Uterus (tissue), 4 donors: ENCODE results near the gene TICRR. TPM values are rescaled to one million over a fixed set of nuclear protein-coding genes. Genes with fewer than 3 reads are reported as not detected.

Experiments
- DNase-seq, 2 donors: peaks; one replicate each; pipeline ENCODE4 v3.0.0-alpha.2; 2019 to 2020
- H3K27ac ChIP-seq, 2 donors: fragments of 200-600 bp; sonication (generic); 1 replicate in 1 of 2; 2 replicates in 1 of 2; pipeline ENCODE4 v1.5.1; 2016 to 2018
- H3K27me3 ChIP-seq, 2 donors: fragments of 200-600 bp; sonication (generic); one replicate each; pipeline ENCODE4 v1.5.1; 2018 to 2019; ENCODE audit warnings: control low read depth in 1 of 2
- H3K36me3 ChIP-seq, 2 donors: fragments of 200-600 bp; sonication (generic); one replicate each; pipeline ENCODE4 v1.5.1; 2019; ENCODE audit warnings: control low read depth in 1 of 2
- H3K4me1 ChIP-seq, 2 donors: fragments of 200-600 bp; sonication (generic); one replicate each; pipeline ENCODE4 v1.5.1; 2018 to 2019; ENCODE audit warnings: control low read depth in 1 of 2
- H3K4me3 ChIP-seq, 2 donors: fragments of 200-600 bp; sonication (generic); 1 replicate in 1 of 2; 2 replicates in 1 of 2; pipeline ENCODE4 v1.5.1; 2018 to 2019; ENCODE audit warnings: mild to moderate bottlenecking in 1 of 2
- H3K9me3 ChIP-seq, 2 donors: fragments of 200-600 bp; sonication (generic); one replicate each; pipeline ENCODE4 v1.5.1; 2019; ENCODE audit warnings: control low read depth in 1 of 2
- CTCF ChIP-seq, 4 experiments: fragments of 200-600 bp in 2 of 4; fragments of 450-650 bp in 2 of 4; sonication (generic) in 2 of 4; IDR thresholded peaks; one replicate each; pipeline ENCODE4 v1.5.1; 2016 to 2019; ENCODE audit warnings: antibody characterized with exemption in 4 of 4, mild to moderate bottlenecking in 2 of 4, moderate library complexity in 1 of 4
- POLR2A ChIP-seq, 2 donors: fragments of 450-650 bp; IDR thresholded peaks; one replicate each; pipeline ENCODE4 v1.6.1; 2016; ENCODE audit warnings: antibody characterized with exemption in 2 of 2, mild to moderate bottlenecking in 1 of 2, moderate library complexity in 1 of 2
- intact Hi-C: fragments of 100-400 bp; cut with DNase I; formaldehyde crosslinking; loops from one replicate; pipeline ENCODE4 v1.15.1; 2023; ENCODE audit warnings: low total_unique reads
- total RNA-seq, 4 donors: library from RNA; depleted of rRNA in 3 of 4; stranded (reverse); fragments of >200 nt in 3 of 4; gene quantifications; one replicate each; pipeline versions ENCODE4 v1.1.0 to v1.2.4, GENCODE V29; 2014 to 2023
- donor health status: DM: yes; HTN: yes; CAD: no.

TICRR gene
- total RNA-seq, 4 donors from 2014 or later, result under 0.01 to 3.7 TPM; not detected in 2

- TF ChIP-seq POLR2A (IDR thresholded peaks at IDR 0.05), result no peak
- no peak for TF ChIP-seq CTCF (IDR thresholded peaks at IDR 0.05)
- no peak overlapping the region for H3K4me3 ChIP-seq
- no peaks in the 10 kb centered on the region for H3K36me3 ChIP-seq
- no peaks in the 10 kb centered on the region for H3K9me3 ChIP-seq
- DNase-seq, result no peak
- no peaks in the 10 kb centered on the region for H3K27me3 ChIP-seq
- H3K4me1 ChIP-seq, result no peaks in the 10 kb centered on the region
- intact Hi-C loops, result no loop called here
- no peak overlapping the region for H3K27ac ChIP-seq
Observed at GRCh38 chr15:89555768-89556167, 19.5 kb upstream of the TICRR start.

GRCh38 chr15:89556413-89557262 is 18.6 kb upstream of the TICRR start:
- peak in 1 of 2 donors; percentile 36 for DNase-seq
- Histone ChIP-seq H3K27me3 (no peaks in the 10 kb centered on the region), H3K27ac (no peak overlapping the region), H3K4me1 (no peaks in the 10 kb centered on the region), H3K9me3 (no peaks in the 10 kb centered on the region), H3K4me3 (no peak overlapping the region), H3K36me3 (no peaks in the 10 kb centered on the region)
- intact Hi-C loops, result no loop called here
- no peak for TF ChIP-seq POLR2A (IDR thresholded peaks at IDR 0.05)
- TF ChIP-seq CTCF (IDR thresholded peaks at IDR 0.05), result peak; percentile 27 to 63 (median 48)

DNA sequence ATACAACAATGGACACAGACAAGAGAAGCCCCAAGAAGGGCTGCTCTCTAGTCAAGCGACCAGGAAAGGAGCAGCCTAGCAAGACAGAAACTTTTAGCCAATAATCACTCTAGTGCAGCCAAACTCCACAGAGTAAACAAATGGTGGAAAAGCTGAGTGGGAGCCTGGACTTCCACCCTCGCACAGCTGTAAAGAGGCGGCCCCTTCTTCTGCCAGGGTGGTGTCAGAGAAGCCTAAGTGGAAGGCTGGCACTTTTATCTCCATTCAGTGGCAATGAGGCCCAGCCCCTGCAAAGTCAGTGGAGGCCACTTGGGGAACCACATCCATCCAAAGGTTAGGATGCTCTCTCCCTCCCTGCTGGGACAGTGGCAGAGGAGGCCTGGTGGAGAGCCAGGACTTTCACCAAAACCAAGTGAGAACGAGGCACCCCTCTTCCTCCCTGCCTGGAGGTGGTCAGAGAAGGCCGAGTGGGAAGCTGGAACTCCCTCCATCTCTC is 15.5 kb upstream of the TICRR start:
- no peak overlapping the region for H3K4me3 ChIP-seq
- no peaks in the 10 kb centered on the region for H3K36me3 ChIP-seq
- no peak overlapping the region for H3K27ac ChIP-seq
- H3K27me3 ChIP-seq, result no peaks in the 10 kb centered on the region
- H3K9me3 ChIP-seq, result no peaks in the 10 kb centered on the region
- H3K4me1 ChIP-seq, result no peaks in the 10 kb centered on the region
- no peak for DNase-seq
- TF ChIP-seq CTCF (IDR thresholded peaks at IDR 0.05) (no peak), POLR2A (IDR thresholded peaks at IDR 0.05) (no peak)
- intact Hi-C loops, result no loop called here

DNA sequence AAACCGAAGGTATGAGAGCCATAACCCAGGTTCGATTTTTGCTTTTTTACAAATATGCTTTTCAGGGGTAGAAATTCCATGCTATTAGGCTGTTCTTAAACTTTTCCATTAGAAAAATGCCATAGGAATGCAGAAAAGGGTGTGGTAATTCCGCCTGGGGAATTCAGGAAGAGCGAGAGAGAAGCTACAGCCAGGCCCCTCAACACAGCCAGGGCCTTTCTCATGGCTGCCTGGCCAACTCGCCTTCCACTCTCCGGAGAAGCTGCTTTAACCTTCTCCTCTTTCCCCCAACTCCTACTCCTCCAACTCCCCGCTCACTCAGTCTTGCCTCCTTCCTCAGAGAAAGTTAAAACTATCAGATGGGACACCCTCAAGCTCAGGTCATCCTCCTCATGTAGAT is 9.1 kb upstream of the TICRR start:
- Histone ChIP-seq H3K27ac (no peak overlapping the region), H3K4me1 (no peaks in the 10 kb centered on the region), H3K9me3 (no peaks in the 10 kb centered on the region), H3K36me3 (no peaks in the 10 kb centered on the region), H3K27me3 (no peaks in the 10 kb centered on the region), H3K4me3 (no peak overlapping the region)
- DNase-seq, result no peak
- intact Hi-C loops, result no loop called here
- TF ChIP-seq CTCF (IDR thresholded peaks at IDR 0.05) (no peak), POLR2A (IDR thresholded peaks at IDR 0.05) (no peak)

DNA sequence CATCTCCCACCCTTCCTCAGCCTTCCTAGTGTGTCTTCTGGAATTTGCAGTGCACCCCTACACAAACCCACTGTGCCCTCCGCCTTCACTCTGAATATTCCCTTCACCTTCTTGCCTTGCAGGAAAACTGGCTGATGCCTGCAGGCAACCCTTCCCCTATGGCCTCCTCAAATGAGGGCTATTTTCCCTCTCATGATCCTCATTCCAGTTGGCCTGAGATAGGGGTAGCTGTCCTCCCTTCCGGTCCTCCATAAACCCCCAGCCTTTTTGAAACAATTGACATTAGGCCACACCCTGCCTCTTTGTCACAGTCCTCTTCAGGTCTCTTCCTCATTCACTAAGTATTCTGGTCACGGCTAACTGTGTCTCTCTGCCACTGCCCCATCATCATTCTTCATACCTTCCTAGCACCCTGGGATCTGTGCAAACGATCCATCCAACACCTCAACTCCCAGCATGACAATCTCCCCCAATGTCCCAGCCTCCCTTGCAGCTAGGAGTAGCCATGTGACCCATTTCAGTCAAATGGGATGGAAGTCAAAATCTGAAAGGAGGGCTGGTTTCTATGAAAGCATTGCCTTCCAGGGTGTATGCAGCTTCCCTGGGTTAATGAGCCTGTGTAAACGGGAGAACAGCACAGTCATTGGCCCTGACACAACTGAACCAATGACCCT is 8.5 kb upstream of the TICRR start:
- DNase-seq, result no peak
- H3K27me3 ChIP-seq, result no peaks in the 10 kb centered on the region
- H3K4me1 ChIP-seq, result no peaks in the 10 kb centered on the region
- no peak overlapping the region for H3K27ac ChIP-seq
- no peak overlapping the region for H3K4me3 ChIP-seq
- no peaks in the 10 kb centered on the region for H3K9me3 ChIP-seq
- no peaks in the 10 kb centered on the region for H3K36me3 ChIP-seq
- intact Hi-C loops, result no loop called here
- TF ChIP-seq POLR2A (IDR thresholded peaks at IDR 0.05) (no peak), CTCF (IDR thresholded peaks at IDR 0.05) (no peak)
